Measurements from ENCODE around the gene FASTKD2.

The FASTKD2 gene

DNA sequence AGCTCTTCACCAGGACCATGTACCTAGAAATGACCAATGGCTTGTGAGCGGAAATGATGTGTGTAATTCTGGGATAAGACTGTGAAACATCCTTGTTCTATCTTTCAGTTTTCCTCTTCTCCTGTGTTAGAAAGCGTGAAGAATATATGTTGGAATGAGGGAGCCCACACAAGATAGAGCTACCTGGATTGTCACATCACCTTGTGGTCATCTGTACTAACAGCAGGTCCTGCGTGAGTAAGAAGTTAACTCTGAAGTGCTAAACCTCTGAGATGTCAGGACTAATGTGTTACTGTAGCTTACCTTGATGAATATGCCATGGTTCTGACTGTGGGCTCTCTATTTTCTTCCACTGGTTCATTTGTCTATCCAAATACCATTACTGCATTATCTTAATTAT is 75.6 kb downstream of the FASTKD2 start:
- DNase-seq: no peak

Measured in right hindlimb (tissue), 1 donor.